Adrenal gland (tissue), 12 donors: Measurements from ENCODE around the gene SPOUT1. TPM values are rescaled to one million over a fixed set of nuclear protein-coding genes. Genes with fewer than 3 reads are reported as not detected.

Experiments
- DNase-seq, 7 donors: peaks; one replicate each; pipeline ENCODE4 v3.0.0-alpha.2; 2019 to 2020
- H3K27ac ChIP-seq, 5 donors: fragments of 200-600 bp; sonication (generic) in 4 of 5; 1 replicate in 3 of 5; 2 replicates in 2 of 5; pipeline versions ENCODE4 v1.5.1 to v1.8.0; 2016 to 2020; ENCODE audit warnings: mild to moderate bottlenecking in 1 of 5
- H3K27me3 ChIP-seq: fragments of 200-600 bp; 2 replicates; pipeline ENCODE4 v1.8.0; 2021
- H3K36me3 ChIP-seq, 2 donors: fragments of 200-600 bp; replicated peaks in 1 of 2; 1 replicate in 1 of 2; 2 replicates in 1 of 2; pipeline versions ENCODE4 v1.5.1 to v1.8.0; 2018 to 2022
- H3K4me1 ChIP-seq, 2 donors: fragments of 200-600 bp; replicated peaks in 1 of 2; 1 replicate in 1 of 2; 2 replicates in 1 of 2; pipeline versions ENCODE4 v1.5.1 to v1.8.0; 2018 to 2021
- H3K4me3 ChIP-seq, 4 donors: fragments of 200-600 bp; sonication (generic) in 3 of 4; one replicate each; pipeline ENCODE4 v1.5.1; 2016 to 2018
- H3K9me3 ChIP-seq, 3 donors: fragments of 200-600 bp; sonication (generic) in 1 of 3; replicated peaks in 1 of 3; 1 replicate in 2 of 3; 2 replicates in 1 of 3; pipeline versions ENCODE4 v1.5.1 to v1.8.0; 2016 to 2021
- CTCF ChIP-seq, 6 experiments: fragments of 450-650 bp in 4 of 6; fragments of 200-600 bp in 2 of 6; sonication (generic) in 1 of 6; IDR thresholded peaks; 1 replicate in 5 of 6; 2 replicates in 1 of 6; pipeline versions ENCODE4 v1.5.1 to v1.8.0; 2016 to 2021; ENCODE audit warnings: antibody characterized with exemption in 6 of 6, mild to moderate bottlenecking in 2 of 6, moderate library complexity in 1 of 6
- POLR2A ChIP-seq, 2 donors: fragments of 450-650 bp; IDR thresholded peaks; one replicate each; pipeline ENCODE4 v1.6.1; 2017; ENCODE audit warnings: antibody characterized with exemption in 2 of 2, mild to moderate bottlenecking in 2 of 2, moderate library complexity in 1 of 2
- WGBS, 4 donors: extraction: QIAGEN DNeasy Blood & Tissue Kit in 2 of 4; methylation state at CpG; one replicate each; pipeline versions ENCODE4 v1.1.5 to v1.1.7; 2013 to 2017; 5-methylcytosine and 5-hydroxymethylcytosine counted together
- intact Hi-C, 2 donors: fragments of 100-400 bp; cut with DNase I; formaldehyde crosslinking; loops; one replicate each; pipeline versions ENCODE4 v1.14.1 to v1.15.0; 2022 to 2023
- polyA plus RNA-seq, 3 donors: library from polyadenylated mRNA; stranded (reverse); fragments of 200-250 nt in 2 of 3; fragments of 350-450 nt in 1 of 3; fragmentation: Illumina TruSeq in 1 of 3; extraction: RNeasy Lipid Tissue Mini Kit (QIAGEN cat#74804) in 1 of 3; gene quantifications; one replicate each; pipeline ENCODE4 v1.2.3, GENCODE V29; 2013 to 2014
- total RNA-seq, 9 donors: library from RNA; depleted of rRNA in 4 of 9; stranded (reverse); fragments of >200 nt in 4 of 9; fragments of 120-200 nt in 1 of 9; fragmentation: NEBNext Ultra II Directional in 1 of 9; extraction: Animal tissue kit (Norgen Biotek cat#: 25700) in 1 of 9; gene quantifications; one replicate each; pipeline versions ENCODE4 v1.1.0 to v1.2.4, GENCODE V29; 2013 to 2023
- donor health status: healthy with polysubstance abuse.
- donor health status: Bipolar disorder and iron deficiency.
- donor health status: DM: yes; HTN: yes; CAD: no.
- donor health status: DM: no; HTN: no; CAD: no.
- donor health status: DM: no; HTN: no; CAD: no.
- donor health status: DM: yes; HTN: yes; CAD: no.

SPOUT1 gene
- total and polyA plus RNA-seq, 12 donors = 18.5 to 56.3 (median 39.4) TPM

GRCh38 chr9:128808543-128808942 is 21.1 kb downstream of the SPOUT1 start:
- no peak for TF ChIP-seq CTCF (IDR thresholded peaks at IDR 0.05)
- TF ChIP-seq POLR2A (IDR thresholded peaks at IDR 0.05) = no peak
- Histone ChIP-seq H3K4me1 (no peaks in the 10 kb centered on the region), H3K36me3 (peaks cover 0 to 54% of the 10 kb centered on the region in 2 donors), H3K27me3 (no peaks in the 10 kb centered on the region), H3K9me3 (no peaks in the 10 kb centered on the region), H3K27ac (no peak overlapping the region), H3K4me3 (no peak overlapping the region)
- 74 to 96% (median 91%) methylated on average over 3 of the region's 3 CpGs for WGBS, 4 donors
- no peak for DNase-seq
- intact Hi-C loops = no loop called here

- H3K36me3 ChIP-seq = peaks cover 0 to 61% of the 10 kb centered on the region in 2 donors
- H3K4me1 ChIP-seq = no peaks in the 10 kb centered on the region
- intact Hi-C loops = no loop called here
- no peaks in the 10 kb centered on the region for H3K9me3 ChIP-seq
- WGBS, 4 donors = 84 to 93% (median 88%) methylated on average over 11 to 14 of the region's 14 CpGs
- TF ChIP-seq POLR2A (IDR thresholded peaks at IDR 0.05) (no peak), CTCF (IDR thresholded peaks at IDR 0.05) (no peak)
- no peaks in the 10 kb centered on the region for H3K27me3 ChIP-seq
- DNase-seq = no peak
- H3K4me3 ChIP-seq = no peak overlapping the region
- no peak overlapping the region for H3K27ac ChIP-seq
Observed at GRCh38 chr9:128807827-128808226, 21.8 kb downstream of the SPOUT1 start.

GRCh38 chr9:128805661-128806060 is 23.9 kb downstream of the SPOUT1 start:
- no peak overlapping the region for H3K4me3 ChIP-seq
- intact Hi-C loops = no loop called here
- H3K27me3 ChIP-seq = no peaks in the 10 kb centered on the region
- 83 to 87% (median 85%) methylated on average over 10 to 14 of the region's 14 CpGs for WGBS, 4 donors
- peaks cover 0 to 73% of the 10 kb centered on the region in 2 donors for H3K36me3 ChIP-seq
- TF ChIP-seq POLR2A (IDR thresholded peaks at IDR 0.05) (no peak), CTCF (IDR thresholded peaks at IDR 0.05) (no peak)
- no peak overlapping the region for H3K27ac ChIP-seq
- DNase-seq = peak in 1 of 7 donors; percentile 47
- H3K4me1 ChIP-seq = no peaks in the 10 kb centered on the region
- H3K9me3 ChIP-seq = no peaks in the 10 kb centered on the region

GRCh38 chr9:128802482-128802881 is 27.1 kb downstream of the SPOUT1 start:
- DNase-seq = no peak
- Histone ChIP-seq H3K27me3 (no peaks in the 10 kb centered on the region), H3K27ac (no peak overlapping the region), H3K9me3 (no peaks in the 10 kb centered on the region), H3K36me3 (peaks cover 0 to 87% of the 10 kb centered on the region in 2 donors), H3K4me1 (no peaks in the 10 kb centered on the region), H3K4me3 (no peak overlapping the region)
- 94 to 97% (median 96%) methylated on average over 4 of the region's 4 CpGs for WGBS, 4 donors
- no peak for TF ChIP-seq POLR2A (IDR thresholded peaks at IDR 0.05)
- TF ChIP-seq CTCF (IDR thresholded peaks at IDR 0.05) = no peak
- intact Hi-C loops = no loop called here
